Suppressor macrophage treated with lipopolysaccharide for 1 hour (primary cell): Measurements from ENCODE around the gene RAB11FIP4.
A peak's percentile ranks its signal among the peaks of the same experiment; 100 is the strongest.

Source experiments
- DNase-seq, 3 donors: peaks; one replicate each; pipeline ENCODE4 v3.0.0-alpha.2; 2020 to 2022

RAB11FIP4 gene

GRCh38 chr17:31527606-31528005 lies 136.1 kb downstream of the RAB11FIP4 start:
- DNase-seq: no peak

- DNase-seq: no peak
Observed at GRCh38 chr17:31528291-31528874, 136.9 kb downstream of the RAB11FIP4 start.

GRCh38 chr17:31529841-31530251 lies 138.4 kb downstream of the RAB11FIP4 start:
- DNase-seq: no peak

- no peak for DNase-seq
Observed at GRCh38 chr17:31530391-31530985, 139.0 kb downstream of the RAB11FIP4 start.

GRCh38 chr17:31531336-31531980 lies 140.0 kb downstream of the RAB11FIP4 start:
- DNase-seq: no peak

- no peak for DNase-seq
Observed at GRCh38 chr17:31532081-31532480, 140.6 kb downstream of the RAB11FIP4 start.

GRCh38 chr17:31532526-31532925 lies 141.1 kb downstream of the RAB11FIP4 start:
- no peak for DNase-seq

GRCh38 chr17:31533546-31534155 lies 142.2 kb downstream of the RAB11FIP4 start:
- DNase-seq: peak; percentile 90 to 92 (median 90)

- DNase-seq: no peak
Observed at GRCh38 chr17:31534223-31534888, 142.9 kb downstream of the RAB11FIP4 start.

GRCh38 chr17:31535581-31535981 lies 144.1 kb downstream of the RAB11FIP4 start:
- DNase-seq: no peak

- DNase-seq: no peak
Observed at GRCh38 chr17:31536451-31536850, 145.0 kb downstream of the RAB11FIP4 start.

GRCh38 chr17:31537565-31538011 lies 146.1 kb downstream of the RAB11FIP4 start:
- DNase-seq: no peak

- DNase-seq: no peak
Observed at GRCh38 chr17:31538080-31538762, 146.7 kb downstream of the RAB11FIP4 start.

GRCh38 chr17:31540602-31541307 lies 149.3 kb downstream of the RAB11FIP4 start:
- no peak for DNase-seq

- DNase-seq: peak in 1 of 3 donors; percentile 20
Observed at GRCh38 chr17:31541559-31541958, 150.1 kb downstream of the RAB11FIP4 start.

- no peak for DNase-seq
Observed at GRCh38 chr17:31544186-31544585, 152.7 kb downstream of the RAB11FIP4 start.

GRCh38 chr17:31546650-31547049 lies 155.2 kb downstream of the RAB11FIP4 start:
- no peak for DNase-seq

- no peak for DNase-seq
Observed at GRCh38 chr17:31548709-31549108, 157.2 kb downstream of the RAB11FIP4 start.

- DNase-seq: peak in 1 of 3 donors; percentile 27
Observed at GRCh38 chr17:31549121-31549524, 157.6 kb downstream of the RAB11FIP4 start.

GRCh38 chr17:31549525-31550388 lies 158.3 kb downstream of the RAB11FIP4 start:
- peak; percentile 91 to 96 (median 96) for DNase-seq
